CD4-positive, CD25-positive, alpha-beta regulatory T cell (primary cell): ENCODE data around the gene ACACA. TPM values are rescaled to one million over a fixed set of nuclear protein-coding genes. Genes with fewer than 3 reads are reported as not detected.

ENCODE experiments used
- ATAC-seq, 2 donors: fragments of 150-1000 bp; cut with Tn5 transposase; one replicate each; pipeline ENCODE4 v1.10.0; 2021; ENCODE audit warnings: low read depth in 2 of 2, moderate number of reproducible peaks in 2 of 2, moderate library complexity in 1 of 2
- DNase-seq, 3 donors: peaks; one replicate each; pipeline versions ENCODE4 v3.0.0 to v3.0.0-alpha.2; 2012 to 2022; ENCODE audit warnings: mixed read lengths in 1 of 3
- H3K27ac ChIP-seq: one replicate; pipeline ENCODE4 v1.7.0; 2013; ENCODE audit warnings: mild to moderate bottlenecking, low read length; ENCODE audit not compliant: insufficient read depth, poor library complexity, severe bottlenecking
- H3K27me3 ChIP-seq: one replicate; pipeline ENCODE4 v1.7.0; 2013; ENCODE audit warnings: low read length; ENCODE audit not compliant: control insufficient read depth, insufficient read depth
- H3K36me3 ChIP-seq: one replicate; pipeline ENCODE4 v1.7.0; 2013; ENCODE audit warnings: mild to moderate bottlenecking, low read length, moderate library complexity; ENCODE audit not compliant: control insufficient read depth, insufficient read depth
- H3K4me1 ChIP-seq: 2 replicates; pipeline ENCODE4 v1.7.0; 2013; ENCODE audit warnings: mild to moderate bottlenecking, low read length; ENCODE audit not compliant: insufficient read depth, control insufficient read depth, poor library complexity, severe bottlenecking
- H3K4me3 ChIP-seq: one replicate; pipeline ENCODE4 v1.7.0; 2013; ENCODE audit warnings: low read depth, mild to moderate bottlenecking, low read length, moderate library complexity
- H3K9me3 ChIP-seq, 2 experiments: 1 replicate in 1 of 2; 2 replicates in 1 of 2; pipeline ENCODE4 v1.7.0; 2013; ENCODE audit warnings: low read length in 2 of 2, mild to moderate bottlenecking in 1 of 2, moderate library complexity in 1 of 2; ENCODE audit not compliant: control insufficient read depth in 2 of 2
- H3K27ac Mint-ChIP-seq, 3 donors: one replicate each; pipeline ENCODE4 v1.8.0; 2020 to 2022; ENCODE audit warnings: mild to moderate bottlenecking in 3 of 3, mixed read lengths in 3 of 3, moderate library complexity in 2 of 3
- H3K27me3 Mint-ChIP-seq: one replicate; pipeline ENCODE4 v1.8.0; 2022; ENCODE audit warnings: mild to moderate bottlenecking, mixed read lengths
- H3K36me3 Mint-ChIP-seq: one replicate; pipeline ENCODE4 v1.8.0; 2020; ENCODE audit warnings: mixed read lengths
- H3K4me1 Mint-ChIP-seq, 4 donors: one replicate each; pipeline ENCODE4 v1.8.0; 2020 to 2022; ENCODE audit warnings: mixed read lengths in 4 of 4, mild to moderate bottlenecking in 1 of 4
- H3K4me3 Mint-ChIP-seq, 4 donors: one replicate each; pipeline ENCODE4 v1.8.0; 2020 to 2022; ENCODE audit warnings: mild to moderate bottlenecking in 4 of 4, mixed read lengths in 4 of 4, moderate library complexity in 3 of 4
- H3K9me3 Mint-ChIP-seq, 7 donors: one replicate each; pipeline ENCODE4 v1.8.0; 2020 to 2022; ENCODE audit warnings: mixed read lengths in 7 of 7, mild to moderate bottlenecking in 3 of 7, moderate library complexity in 2 of 7
- polyA plus RNA-seq, 4 donors: library from polyadenylated mRNA; unstranded; fragments of 300-500 nt; fragmentation: Illumina TruSeq; gene quantifications; one replicate each; pipeline ENCODE4 v1.2.3, GENCODE V29; 2021
- total RNA-seq: library from RNA; stranded (reverse); gene quantifications from one replicate; pipeline ENCODE4 v1.2.3, GENCODE V29; 2022

ACACA gene
- total and polyA plus RNA-seq, 5 donors from 2014 or later = 7.4 to 42.9 (median 9.6) TPM

DNA sequence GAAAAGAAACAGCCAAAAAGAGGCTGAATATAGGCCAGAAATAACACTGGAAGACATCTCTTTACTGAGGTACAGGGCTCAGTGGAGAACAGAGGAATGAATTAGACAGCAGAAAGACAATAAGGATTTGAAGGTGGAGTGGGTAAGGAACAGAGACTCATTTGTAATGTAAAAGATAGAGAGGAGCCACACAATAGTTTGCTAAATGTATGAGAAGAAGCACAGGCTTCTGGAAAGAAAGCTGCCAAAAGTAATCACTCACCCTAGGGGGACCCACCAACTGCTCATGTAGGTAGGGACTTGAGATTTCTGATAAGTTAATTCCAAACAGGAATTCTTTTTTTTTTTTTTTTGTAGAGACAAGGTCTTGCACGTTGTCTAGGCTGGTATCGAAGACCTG is 271.1 kb downstream of the ACACA start:
- Histone ChIP-seq H3K4me1 (no peaks in the 10 kb centered on the region), H3K4me3 (no peak overlapping the region), H3K36me3 (no peaks in the 10 kb centered on the region), H3K27ac (no peak overlapping the region), H3K27me3 (no peaks in the 10 kb centered on the region), H3K9me3 (no peaks in the 10 kb centered on the region)
- peaks cover 0 to 3% (median 0%) of the 10 kb centered on the region in 7 donors for H3K9me3 Mint-ChIP-seq
- no peak overlapping the region for H3K4me3 Mint-ChIP-seq
- peaks cover 17% of the 10 kb centered on the region for H3K36me3 Mint-ChIP-seq
- no peaks in the 10 kb centered on the region for H3K27me3 Mint-ChIP-seq
- H3K4me1 Mint-ChIP-seq = peaks cover 0 to 6% (median 3%) of the 10 kb centered on the region in 4 donors
- no peak overlapping the region for H3K27ac Mint-ChIP-seq
- DNase-seq (no peak), ATAC-seq (no peak)

DNA sequence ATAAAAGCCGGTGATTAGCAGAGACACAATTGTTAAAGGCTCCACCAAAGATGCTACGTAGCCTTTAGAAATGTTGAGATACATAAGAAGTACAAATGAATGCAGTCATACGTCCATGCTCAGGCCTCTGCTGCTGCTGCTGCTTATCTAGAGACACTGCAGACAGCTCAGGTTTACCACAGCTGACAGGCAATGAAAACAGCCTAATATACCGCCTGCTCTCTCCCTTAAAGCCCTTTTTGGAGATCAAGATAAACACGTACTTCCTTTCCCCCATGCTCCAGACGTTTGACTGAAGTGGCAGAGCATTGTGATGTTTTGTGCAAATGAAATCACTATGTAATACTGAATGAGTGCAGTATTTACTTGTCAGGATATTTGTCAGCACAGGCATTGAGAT is 272.6 kb downstream of the ACACA start:
- Histone ChIP-seq H3K4me3 (no peak overlapping the region), H3K27ac (no peak overlapping the region), H3K36me3 (peaks cover 8% of the 10 kb centered on the region), H3K27me3 (no peaks in the 10 kb centered on the region), H3K4me1 (no peaks in the 10 kb centered on the region), H3K9me3 (no peaks in the 10 kb centered on the region)
- H3K27me3 Mint-ChIP-seq = no peaks in the 10 kb centered on the region
- peaks cover 0 to 3% (median 0%) of the 10 kb centered on the region in 7 donors for H3K9me3 Mint-ChIP-seq
- DNase-seq = peak in 1 of 3 donors; percentile 20
- no peak for ATAC-seq
- peak overlapping the region in 1 of 3 donors; percentile 37 for H3K27ac Mint-ChIP-seq
- peaks cover 0 to 6% (median 3%) of the 10 kb centered on the region in 4 donors for H3K4me1 Mint-ChIP-seq
- no peak overlapping the region for H3K4me3 Mint-ChIP-seq
- H3K36me3 Mint-ChIP-seq = peaks cover 23% of the 10 kb centered on the region

GRCh38 chr17:37133136-37133535 is 273.5 kb downstream of the ACACA start:
- Mint-ChIP-seq H3K27me3 (no peaks in the 10 kb centered on the region), H3K4me3 (no peak overlapping the region), H3K9me3 (no peaks in the 10 kb centered on the region), H3K36me3 (peaks cover 20% of the 10 kb centered on the region), H3K4me1 (peaks cover 0 to 6% (median 3%) of the 10 kb centered on the region in 4 donors), H3K27ac (no peak overlapping the region)
- H3K9me3 ChIP-seq = no peaks in the 10 kb centered on the region
- no peaks in the 10 kb centered on the region for H3K27me3 ChIP-seq
- H3K27ac ChIP-seq = no peak overlapping the region
- peaks cover 8% of the 10 kb centered on the region for H3K36me3 ChIP-seq
- H3K4me1 ChIP-seq = no peaks in the 10 kb centered on the region
- no peak overlapping the region for H3K4me3 ChIP-seq
- ATAC-seq = no peak
- no peak for DNase-seq

DNA sequence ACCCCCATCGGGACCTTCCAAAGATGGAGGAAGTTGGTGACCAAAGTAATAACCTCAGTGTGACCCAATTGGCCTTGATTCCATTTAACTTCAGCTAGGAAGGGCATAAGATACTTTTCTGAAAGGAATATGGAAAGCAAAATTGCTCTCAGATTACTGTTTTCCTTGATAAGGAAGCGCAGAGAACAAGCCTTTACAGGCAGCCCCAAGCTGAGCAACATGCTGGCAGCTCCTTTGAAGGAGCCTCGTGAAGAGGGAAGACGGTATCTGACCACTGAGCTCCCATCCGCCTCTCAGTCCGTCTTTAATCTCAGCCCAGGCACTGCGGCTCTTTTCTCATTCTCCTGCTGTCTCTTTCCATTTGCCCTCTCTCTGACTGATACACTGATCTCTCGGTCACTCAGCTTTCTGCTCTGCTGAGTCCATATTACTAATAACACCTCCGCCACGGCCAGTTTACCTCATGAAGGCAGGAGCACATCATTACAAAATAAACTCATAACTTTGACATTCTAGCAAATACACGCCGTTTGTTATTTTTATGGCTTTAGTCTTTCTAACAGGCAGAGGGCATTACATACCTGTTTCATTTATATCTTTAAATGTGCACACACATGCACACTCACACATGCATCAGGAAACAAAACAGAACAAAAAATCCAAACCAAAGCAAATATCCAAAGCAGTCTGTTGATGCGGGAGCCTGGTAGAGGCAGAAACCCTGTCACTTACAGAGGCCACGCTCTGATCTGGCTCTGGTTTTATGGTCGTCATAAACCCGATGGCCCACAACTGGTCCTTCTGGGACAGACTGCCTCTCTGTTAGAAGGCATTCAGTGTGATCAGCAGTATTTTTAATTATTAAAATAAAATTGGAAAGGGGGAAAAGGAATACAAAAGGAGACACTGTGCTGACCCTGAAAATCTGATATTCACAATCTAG is 274.7 kb downstream of the ACACA start:
- no peaks in the 10 kb centered on the region for H3K4me1 ChIP-seq
- Mint-ChIP-seq H3K4me1 (peaks cover 0 to 6% (median 3%) of the 10 kb centered on the region in 4 donors), H3K4me3 (no peak overlapping the region), H3K27me3 (no peaks in the 10 kb centered on the region), H3K9me3 (no peaks in the 10 kb centered on the region), H3K27ac (peak overlapping the region in 1 of 3 donors; percentile 5), H3K36me3 (peaks cover 25% of the 10 kb centered on the region)
- ATAC-seq (no peak), DNase-seq (no peak)
- H3K36me3 ChIP-seq = peaks cover 8% of the 10 kb centered on the region
- H3K27me3 ChIP-seq = no peaks in the 10 kb centered on the region
- no peaks in the 10 kb centered on the region for H3K9me3 ChIP-seq
- H3K4me3 ChIP-seq = no peak overlapping the region
- H3K27ac ChIP-seq = no peak overlapping the region

DNA sequence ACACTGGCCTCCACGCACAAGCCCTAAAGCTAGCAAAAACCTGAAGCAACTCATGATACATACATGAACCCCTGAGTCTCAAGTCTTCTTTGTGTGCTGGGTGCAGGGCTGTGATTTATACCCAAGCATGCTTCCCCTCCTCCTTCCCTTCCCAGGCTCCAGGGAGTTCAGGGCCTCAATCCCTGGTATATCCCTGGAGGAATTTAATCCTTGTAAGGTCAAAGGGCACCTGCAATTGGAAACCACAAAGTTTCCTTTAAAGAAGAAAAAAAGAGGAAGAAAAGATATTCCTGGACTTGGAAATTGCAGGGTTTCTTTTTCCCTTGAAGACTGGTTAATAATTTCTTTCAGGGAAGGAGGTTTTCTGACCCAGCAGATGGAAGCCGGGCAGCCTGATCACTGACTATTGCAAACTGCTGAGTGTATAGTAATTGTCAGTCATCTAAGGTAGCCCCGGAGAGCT is 275.6 kb downstream of the ACACA start:
- no peak for ATAC-seq
- H3K9me3 Mint-ChIP-seq = no peaks in the 10 kb centered on the region
- H3K4me1 ChIP-seq = no peaks in the 10 kb centered on the region
- no peaks in the 10 kb centered on the region for H3K27me3 ChIP-seq
- no peak overlapping the region for H3K4me3 Mint-ChIP-seq
- no peak for DNase-seq
- no peaks in the 10 kb centered on the region for H3K27me3 Mint-ChIP-seq
- no peak overlapping the region for H3K27ac ChIP-seq
- H3K4me1 Mint-ChIP-seq = peaks cover 0 to 6% (median 3%) of the 10 kb centered on the region in 4 donors
- no peaks in the 10 kb centered on the region for H3K9me3 ChIP-seq
- no peak overlapping the region for H3K27ac Mint-ChIP-seq
- H3K4me3 ChIP-seq = no peak overlapping the region
- peaks cover 34% of the 10 kb centered on the region for H3K36me3 Mint-ChIP-seq
- H3K36me3 ChIP-seq = peaks cover 8% of the 10 kb centered on the region

GRCh38 chr17:37124821-37125173 is 281.8 kb downstream of the ACACA start:
- H3K9me3 Mint-ChIP-seq = no peaks in the 10 kb centered on the region
- no peak for DNase-seq
- H3K36me3 Mint-ChIP-seq = peaks cover 59% of the 10 kb centered on the region
- Histone ChIP-seq H3K36me3 (peaks cover 16% of the 10 kb centered on the region), H3K4me1 (no peaks in the 10 kb centered on the region), H3K4me3 (no peak overlapping the region), H3K27ac (no peak overlapping the region), H3K27me3 (no peaks in the 10 kb centered on the region), H3K9me3 (no peaks in the 10 kb centered on the region)
- no peaks in the 10 kb centered on the region for H3K27me3 Mint-ChIP-seq
- no peak overlapping the region for H3K4me3 Mint-ChIP-seq
- ATAC-seq = no peak
- no peaks in the 10 kb centered on the region for H3K4me1 Mint-ChIP-seq
- H3K27ac Mint-ChIP-seq = peak overlapping the region in 1 of 3 donors; percentile 12

GRCh38 chr17:37123941-37124820 is 282.5 kb downstream of the ACACA start:
- Histone ChIP-seq H3K27me3 (no peaks in the 10 kb centered on the region), H3K9me3 (no peaks in the 10 kb centered on the region), H3K36me3 (peaks cover 13% of the 10 kb centered on the region), H3K4me1 (no peaks in the 10 kb centered on the region), H3K27ac (no peak overlapping the region), H3K4me3 (no peak overlapping the region)
- no peaks in the 10 kb centered on the region for H3K27me3 Mint-ChIP-seq
- H3K9me3 Mint-ChIP-seq = no peaks in the 10 kb centered on the region
- peaks cover 54% of the 10 kb centered on the region for H3K36me3 Mint-ChIP-seq
- DNase-seq = no peak
- no peak overlapping the region for H3K27ac Mint-ChIP-seq
- H3K4me1 Mint-ChIP-seq = no peaks in the 10 kb centered on the region
- ATAC-seq = no peak
- no peak overlapping the region for H3K4me3 Mint-ChIP-seq
